DOHH2 (cell line): Measurements from ENCODE around the gene PLXNC1.

ENCODE experiments used
- H3F3A ChIP-seq: fragments of 200-600 bp; sonication (generic), shearing (Covaris generic); 2 replicates; pipeline ENCODE4 v1.6.0; 2016; ENCODE audit warnings: antibody characterized with exemption, mild to moderate bottlenecking; ENCODE audit not compliant: control insufficient read depth, insufficient read depth
- H3K27ac ChIP-seq: fragments of 200-600 bp; sonication (generic); 2 replicates; pipeline ENCODE4 v1.5.1; 2014; ENCODE audit warnings: low read depth, mild to moderate bottlenecking, low read length, moderate library complexity
- H3K27me3 ChIP-seq: fragments of 200-600 bp; sonication (generic); 2 replicates; pipeline ENCODE4 v1.6.1; 2014; ENCODE audit warnings: mild to moderate bottlenecking, low read length, mixed read lengths; ENCODE audit not compliant: control insufficient read depth
- H3K36me3 ChIP-seq: fragments of 200-600 bp; sonication (generic); 2 replicates; pipeline ENCODE4 v1.6.1; 2014; ENCODE audit warnings: mild to moderate bottlenecking, low read length, moderate library complexity, mixed read lengths; ENCODE audit not compliant: control insufficient read depth
- H3K4me1 ChIP-seq: fragments of 200-600 bp; sonication (generic); 2 replicates; pipeline ENCODE4 v1.6.1; 2014; ENCODE audit warnings: mild to moderate bottlenecking, low read length, mixed read lengths; ENCODE audit not compliant: control insufficient read depth
- H3K4me2 ChIP-seq: fragments of 200-600 bp; sonication (generic); 2 replicates; pipeline ENCODE4 v1.6.0; 2014; ENCODE audit warnings: mild to moderate bottlenecking, low read length, moderate library complexity
- H3K4me3 ChIP-seq: fragments of 200-600 bp; sonication (generic); 2 replicates; pipeline ENCODE4 v1.5.1; 2014; ENCODE audit warnings: mild to moderate bottlenecking, low read length, mixed read lengths
- H3K79me2 ChIP-seq: fragments of 200-600 bp; sonication (generic); 2 replicates; pipeline ENCODE4 v1.6.1; 2014; ENCODE audit warnings: mild to moderate bottlenecking, low read length, mixed read lengths; ENCODE audit not compliant: control insufficient read depth
- H3K9me2 ChIP-seq: fragments of 200-600 bp; sonication (generic); replicated peaks from 2 replicates; pipeline ENCODE4 v1.6.1; 2014; ENCODE audit warnings: mild to moderate bottlenecking, low read length, mixed read lengths; ENCODE audit not compliant: control insufficient read depth
- H3K9me3 ChIP-seq: fragments of 200-600 bp; sonication (generic); 2 replicates; pipeline ENCODE4 v1.6.1; 2014; ENCODE audit warnings: antibody characterized with exemption, low read length, mixed read lengths; ENCODE audit not compliant: control insufficient read depth, insufficient read depth
- H4K20me1 ChIP-seq: fragments of 200-600 bp; sonication (generic); 2 replicates; pipeline ENCODE4 v1.6.0; 2014; ENCODE audit warnings: low read depth, mild to moderate bottlenecking, antibody characterized with exemption, low read length, moderate library complexity; ENCODE audit not compliant: control insufficient read depth, insufficient read depth
- EZH2phosphoT487 ChIP-seq: fragments of 200-600 bp; sonication (generic); IDR thresholded peaks from 2 replicates; pipeline ENCODE4 v1.6.1; 2017; ENCODE audit warnings: borderline replicate concordance, mild to moderate bottlenecking, antibody characterized with exemption, low read length, moderate library complexity, mixed read lengths
- TF ChIP-seq, protein P1 (sequence below): fragments of 200-600 bp; sonication (generic); IDR thresholded peaks from one replicate; pipeline ENCODE4 v1.5.1; 2014; ENCODE audit warnings: antibody characterized with exemption, mild to moderate bottlenecking, low read depth, low read length; ENCODE audit not compliant: poor library complexity, severe bottlenecking

Gene PLXNC1

DNA sequence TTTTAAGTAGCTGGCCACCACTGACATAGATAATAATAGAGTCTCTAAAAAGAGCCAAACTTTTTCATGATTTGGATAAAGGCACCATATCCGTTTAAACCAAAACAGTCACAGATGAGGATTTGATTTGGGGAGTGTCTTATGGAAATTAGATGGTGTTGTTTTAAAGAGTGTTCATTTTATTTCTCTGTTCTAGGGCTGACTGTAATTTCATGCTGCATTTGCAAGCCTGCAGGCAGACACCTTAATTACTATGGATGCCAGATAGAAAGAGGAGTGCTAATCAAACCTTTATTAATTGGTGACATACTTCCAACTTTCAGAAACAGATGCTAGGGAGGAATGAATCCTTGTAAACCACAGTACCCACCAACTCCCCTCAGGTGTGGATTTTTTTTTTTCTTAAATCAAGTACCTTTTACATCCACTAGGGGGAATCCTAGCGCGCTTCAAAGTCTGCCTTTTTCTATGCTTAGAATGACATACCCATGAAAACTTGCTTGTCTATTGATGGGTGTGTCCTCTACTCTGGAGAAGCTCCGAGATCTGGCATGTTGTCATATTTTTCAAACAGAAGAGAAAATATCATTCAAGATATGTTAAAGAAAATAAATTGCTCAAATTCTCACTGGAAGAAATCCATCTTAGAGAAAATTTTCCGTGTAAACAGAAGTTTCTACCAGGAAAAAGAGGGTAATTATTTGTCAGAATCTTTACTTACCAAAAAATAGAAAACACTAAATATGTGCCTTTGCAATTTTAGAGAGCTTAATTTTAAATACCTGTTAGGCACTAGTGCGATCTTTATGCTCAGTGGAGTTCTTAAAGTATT is 14.2 kb upstream of the PLXNC1 start:
- no peaks in the 10 kb centered on the region for H3K9me2 ChIP-seq
- no peaks in the 10 kb centered on the region for H4K20me1 ChIP-seq
- TF ChIP-seq, protein P1, sequence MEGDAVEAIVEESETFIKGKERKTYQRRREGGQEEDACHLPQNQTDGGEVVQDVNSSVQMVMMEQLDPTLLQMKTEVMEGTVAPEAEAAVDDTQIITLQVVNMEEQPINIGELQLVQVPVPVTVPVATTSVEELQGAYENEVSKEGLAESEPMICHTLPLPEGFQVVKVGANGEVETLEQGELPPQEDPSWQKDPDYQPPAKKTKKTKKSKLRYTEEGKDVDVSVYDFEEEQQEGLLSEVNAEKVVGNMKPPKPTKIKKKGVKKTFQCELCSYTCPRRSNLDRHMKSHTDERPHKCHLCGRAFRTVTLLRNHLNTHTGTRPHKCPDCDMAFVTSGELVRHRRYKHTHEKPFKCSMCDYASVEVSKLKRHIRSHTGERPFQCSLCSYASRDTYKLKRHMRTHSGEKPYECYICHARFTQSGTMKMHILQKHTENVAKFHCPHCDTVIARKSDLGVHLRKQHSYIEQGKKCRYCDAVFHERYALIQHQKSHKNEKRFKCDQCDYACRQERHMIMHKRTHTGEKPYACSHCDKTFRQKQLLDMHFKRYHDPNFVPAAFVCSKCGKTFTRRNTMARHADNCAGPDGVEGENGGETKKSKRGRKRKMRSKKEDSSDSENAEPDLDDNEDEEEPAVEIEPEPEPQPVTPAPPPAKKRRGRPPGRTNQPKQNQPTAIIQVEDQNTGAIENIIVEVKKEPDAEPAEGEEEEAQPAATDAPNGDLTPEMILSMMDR, result peak; percentile 68
- TF ChIP-seq EZH2phosphoT487, result no peak
- no peaks in the 10 kb centered on the region for H3K4me1 ChIP-seq
- no peak overlapping the region for H3K4me3 ChIP-seq
- no peaks in the 10 kb centered on the region for H3K79me2 ChIP-seq
- peaks cover 9% of the 10 kb centered on the region for H3K27me3 ChIP-seq
- no peaks in the 10 kb centered on the region for H3F3A ChIP-seq
- H3K27ac ChIP-seq, result no peak overlapping the region
- peak overlapping the region; percentile 35; the same call in 1 of the 2 replicates for H3K4me2 ChIP-seq
- no peaks in the 10 kb centered on the region for H3K36me3 ChIP-seq
- no peaks in the 10 kb centered on the region for H3K9me3 ChIP-seq

DNA sequence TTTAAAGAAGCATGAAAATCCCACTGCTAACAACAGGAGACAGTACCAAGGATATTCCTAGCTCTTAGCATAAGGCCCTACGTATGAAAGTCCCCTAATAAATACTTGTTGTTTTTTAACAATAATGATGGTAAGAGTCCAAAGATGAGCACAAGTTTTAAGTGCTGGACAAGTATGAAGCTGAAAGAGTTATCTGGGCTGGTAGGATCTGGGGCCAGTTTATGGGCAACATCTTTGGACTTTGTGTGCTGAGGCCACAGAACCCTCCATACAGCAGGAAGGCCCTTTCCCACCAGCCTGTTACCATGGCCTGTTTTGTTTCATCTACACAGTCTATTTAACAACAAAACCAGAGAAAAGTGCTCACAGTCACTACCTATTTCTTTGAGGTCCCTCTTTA is 12.5 kb upstream of the PLXNC1 start:
- Histone ChIP-seq H3K9me3 (no peaks in the 10 kb centered on the region), H3K9me2 (no peaks in the 10 kb centered on the region), H3F3A (no peaks in the 10 kb centered on the region), H3K4me2 (no peak overlapping the region), H3K79me2 (no peaks in the 10 kb centered on the region), H3K27ac (no peak overlapping the region), H3K36me3 (no peaks in the 10 kb centered on the region), H3K4me1 (no peaks in the 10 kb centered on the region), H4K20me1 (no peaks in the 10 kb centered on the region), H3K4me3 (no peak overlapping the region), H3K27me3 (peaks cover 7% of the 10 kb centered on the region)
- TF ChIP-seq, protein P1, result no peak
- no peak for TF ChIP-seq EZH2phosphoT487

DNA sequence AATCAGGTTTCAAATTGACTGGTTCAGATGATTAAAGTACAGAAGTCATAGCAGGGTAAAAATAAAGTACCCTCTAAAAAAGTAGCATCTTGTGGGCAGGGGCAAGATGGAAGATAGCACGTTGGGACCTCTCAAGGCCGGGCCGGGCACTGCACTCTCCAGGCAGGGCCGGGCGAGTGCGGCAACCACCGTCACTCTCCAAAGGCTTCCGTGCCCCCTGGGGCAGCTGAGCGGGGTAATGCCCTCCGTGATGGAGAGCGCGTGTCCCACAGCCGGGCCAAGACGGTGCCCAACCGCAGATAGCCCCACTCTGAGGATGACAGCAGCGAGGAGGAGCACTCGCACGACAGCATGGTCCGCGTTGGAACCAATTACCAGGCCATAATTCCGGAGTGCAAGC is 8.6 kb upstream of the PLXNC1 start:
- no peaks in the 10 kb centered on the region for H3K79me2 ChIP-seq
- H3K9me2 ChIP-seq, result no peaks in the 10 kb centered on the region
- no peak overlapping the region for H3K4me2 ChIP-seq
- no peak overlapping the region for H3K27ac ChIP-seq
- peaks cover 21% of the 10 kb centered on the region for H3K27me3 ChIP-seq
- no peak overlapping the region for H3K4me3 ChIP-seq
- H3K4me1 ChIP-seq, result no peaks in the 10 kb centered on the region
- H3K9me3 ChIP-seq, result no peaks in the 10 kb centered on the region
- no peaks in the 10 kb centered on the region for H4K20me1 ChIP-seq
- H3K36me3 ChIP-seq, result no peaks in the 10 kb centered on the region
- TF ChIP-seq, protein P1, result no peak
- TF ChIP-seq EZH2phosphoT487, result no peak
- H3F3A ChIP-seq, result no peaks in the 10 kb centered on the region
